GM20000 (cell line): ENCODE data around the gene PDCD10.

Source experiments
- DNase-seq: peaks from one replicate; pipeline ENCODE4 v3.0.0; 2012; ENCODE audit warnings: low spot score
- CTCF ChIP-seq: IDR thresholded peaks from 2 replicates; pipeline ENCODE4 v1.5.1; 2012; ENCODE audit warnings: mild to moderate bottlenecking, control low read depth; ENCODE audit errors: extremely low read depth, missing control alignments

PDCD10 gene

GRCh38 chr3:167679526-167679925, 55.2 kb downstream of the PDCD10 start:
- no peak for DNase-seq
- TF ChIP-seq CTCF, result no peak

- DNase-seq, result no peak
- TF ChIP-seq CTCF, result no peak
These were observed 58.8 kb downstream of the PDCD10 start for GRCh38 chr3:167675848-167676247.

- no peak for DNase-seq
- no peak for TF ChIP-seq CTCF
These were observed 61.5 kb downstream of the PDCD10 start for GRCh38 chr3:167673221-167673620.

- no peak for DNase-seq
- no peak for TF ChIP-seq CTCF
These were observed 62.7 kb downstream of the PDCD10 start for GRCh38 chr3:167671878-167672427.

- TF ChIP-seq CTCF, result no peak
- DNase-seq, result no peak
These were observed 65.0 kb downstream of the PDCD10 start for GRCh38 chr3:167669699-167670098.

- no peak for DNase-seq
- no peak for TF ChIP-seq CTCF
These were observed 66.0 kb downstream of the PDCD10 start for GRCh38 chr3:167668651-167669050.

- no peak for TF ChIP-seq CTCF
- no peak for DNase-seq
These were observed 68.1 kb downstream of the PDCD10 start for GRCh38 chr3:167666563-167666962.
